ENCODE data around the gene RTF2. TPM values are rescaled to one million over a fixed set of nuclear protein-coding genes. Genes with fewer than 3 reads are reported as not detected.

Gene RTF2
- total RNA-seq, 1 experiment from 2014 or later, result 99.1 TPM

DNA sequence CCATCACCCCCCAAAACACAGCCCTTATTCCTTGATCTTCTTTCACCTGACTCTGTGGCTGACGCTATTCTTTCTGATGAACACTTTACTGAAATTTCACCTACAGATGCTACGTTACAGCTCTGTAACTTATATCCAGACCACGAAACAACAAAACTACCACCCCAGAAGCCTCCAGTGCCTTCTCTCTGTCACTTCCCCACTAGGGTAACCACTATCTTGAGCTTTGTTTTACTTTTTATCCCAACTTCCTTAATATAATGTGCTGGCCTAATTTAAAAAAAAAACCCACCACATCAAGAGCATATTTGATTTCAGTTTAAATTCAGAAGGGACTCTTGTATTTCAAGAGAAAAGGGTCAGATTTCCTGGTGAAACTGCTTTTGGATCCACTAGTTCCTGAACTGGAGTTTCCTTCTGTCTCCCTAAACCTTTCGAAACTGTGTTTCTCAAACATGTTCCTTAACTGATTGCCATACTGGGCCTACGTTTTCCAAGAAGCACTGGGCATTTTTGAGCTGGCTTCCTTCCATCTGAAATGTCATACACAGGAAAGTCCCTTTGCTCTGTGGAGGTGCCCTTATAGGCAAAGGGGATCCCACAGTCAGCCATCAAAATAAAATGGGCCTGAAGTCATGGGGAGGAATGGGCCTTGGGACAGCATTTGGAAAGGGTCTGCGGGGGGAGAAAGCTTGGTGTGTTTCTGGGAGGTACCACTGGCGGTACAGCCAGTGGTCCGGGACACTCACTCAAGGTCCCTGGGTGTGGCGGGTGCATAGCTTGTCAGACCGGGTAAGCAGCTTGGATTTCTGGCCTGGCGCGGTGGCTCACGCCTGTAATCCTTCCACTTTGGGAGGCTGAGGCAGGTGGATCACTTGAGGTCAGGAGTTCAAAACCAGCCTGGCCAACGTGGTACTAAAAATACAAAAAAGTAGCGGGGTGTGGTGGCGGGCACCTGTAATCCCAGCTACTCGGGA, 25.8 kb upstream of the RTF2 start:
- Histone ChIP-seq H3K27ac (ENCODE audit: low read depth, low read length, poor library complexity, severe bottlenecking) (no peak overlapping the region), H3K36me3 (ENCODE audit: insufficient read depth, low read length, poor library complexity, severe bottlenecking) (no peaks in the 10 kb centered on the region), H3K4me3 (ENCODE audit: low read depth, low read length, poor library complexity, severe bottlenecking) (no peak overlapping the region), H3K27me3 (replicated peaks; ENCODE audit: insufficient read depth, low read depth, low read length, poor library complexity) (no peaks in the 10 kb centered on the region), H3K9me3 (ENCODE audit: low read depth, low read length, poor library complexity, severe bottlenecking) (no peaks in the 10 kb centered on the region), H3K4me1 (ENCODE audit: insufficient read depth, low read length, poor library complexity, severe bottlenecking) (no peaks in the 10 kb centered on the region)
- POLR2A ChIA-PET (ENCODE audit: low non-redundant PET), result no interaction called here
- no peak for DNase-seq (ENCODE audit: low spot score)
- no TSS peak for BruUV-seq (replicated peaks)
- intact Hi-C loops (cut with micrococcal nuclease; ENCODE audit: unreplicated experiment), result no loop called here
- CTCF ChIA-PET, result no interaction called here
- TF ChIP-seq, protein P1, sequence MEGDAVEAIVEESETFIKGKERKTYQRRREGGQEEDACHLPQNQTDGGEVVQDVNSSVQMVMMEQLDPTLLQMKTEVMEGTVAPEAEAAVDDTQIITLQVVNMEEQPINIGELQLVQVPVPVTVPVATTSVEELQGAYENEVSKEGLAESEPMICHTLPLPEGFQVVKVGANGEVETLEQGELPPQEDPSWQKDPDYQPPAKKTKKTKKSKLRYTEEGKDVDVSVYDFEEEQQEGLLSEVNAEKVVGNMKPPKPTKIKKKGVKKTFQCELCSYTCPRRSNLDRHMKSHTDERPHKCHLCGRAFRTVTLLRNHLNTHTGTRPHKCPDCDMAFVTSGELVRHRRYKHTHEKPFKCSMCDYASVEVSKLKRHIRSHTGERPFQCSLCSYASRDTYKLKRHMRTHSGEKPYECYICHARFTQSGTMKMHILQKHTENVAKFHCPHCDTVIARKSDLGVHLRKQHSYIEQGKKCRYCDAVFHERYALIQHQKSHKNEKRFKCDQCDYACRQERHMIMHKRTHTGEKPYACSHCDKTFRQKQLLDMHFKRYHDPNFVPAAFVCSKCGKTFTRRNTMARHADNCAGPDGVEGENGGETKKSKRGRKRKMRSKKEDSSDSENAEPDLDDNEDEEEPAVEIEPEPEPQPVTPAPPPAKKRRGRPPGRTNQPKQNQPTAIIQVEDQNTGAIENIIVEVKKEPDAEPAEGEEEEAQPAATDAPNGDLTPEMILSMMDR (conservative IDR thresholded peaks at IDR 0.05; ENCODE audit: low read depth, low read length), result no peak

DNA sequence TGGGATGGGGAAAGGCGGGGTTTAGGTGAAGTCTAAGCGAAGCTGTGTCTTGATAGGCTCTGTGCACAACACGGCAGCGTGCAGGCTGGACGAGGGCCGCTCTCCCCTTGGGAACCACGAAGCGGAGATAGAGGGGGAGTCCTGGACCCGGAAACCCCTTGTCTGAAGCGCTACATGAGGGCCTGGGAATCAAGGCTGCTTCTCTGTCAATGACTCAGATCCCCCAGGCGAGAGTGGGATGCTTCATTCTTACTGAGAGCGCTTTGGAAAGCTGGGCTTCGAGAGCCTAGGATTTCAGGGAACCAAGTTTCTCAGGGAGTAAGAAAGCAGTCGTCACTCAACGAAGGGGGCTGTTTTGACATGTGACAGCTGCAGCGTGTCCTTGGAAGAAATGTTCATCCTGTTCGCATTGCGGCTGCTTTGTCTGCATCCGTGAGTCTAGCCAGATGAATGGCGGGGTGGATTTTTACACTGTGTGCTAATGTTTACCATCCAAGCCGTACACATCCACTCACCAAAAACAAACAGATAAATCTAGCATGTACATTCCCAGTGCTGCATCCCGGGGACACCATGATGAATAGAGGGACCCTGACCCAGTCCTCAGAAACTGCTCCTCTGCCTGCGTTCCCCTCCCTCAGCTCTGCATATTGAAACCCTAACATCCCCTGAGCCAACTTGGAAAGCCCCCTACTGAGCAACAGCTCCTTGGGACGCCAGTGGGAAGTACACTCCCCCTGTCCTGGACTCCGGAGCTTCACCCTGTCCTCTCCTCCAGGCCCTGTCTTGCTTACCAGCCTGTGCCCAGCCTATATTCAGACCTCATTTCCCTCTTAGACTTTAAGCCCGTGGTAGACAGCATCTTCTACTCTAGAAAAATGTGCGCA, 24.5 kb upstream of the RTF2 start:
- no peaks in the 10 kb centered on the region for H3K27me3 ChIP-seq (replicated peaks; ENCODE audit: insufficient read depth, low read depth, low read length, poor library complexity)
- no peaks in the 10 kb centered on the region for H3K9me3 ChIP-seq (ENCODE audit: low read depth, low read length, poor library complexity, severe bottlenecking)
- no peaks in the 10 kb centered on the region for H3K4me1 ChIP-seq (ENCODE audit: insufficient read depth, low read length, poor library complexity, severe bottlenecking)
- TF ChIP-seq, protein P1 (conservative IDR thresholded peaks at IDR 0.05; ENCODE audit: low read depth, low read length), result no peak
- no peak for TF ChIP-seq EZH2 (IDR thresholded peaks at IDR 0.05; ENCODE audit: borderline replicate concordance, low read depth, low read length, poor library complexity, severe bottlenecking)
- BruUV-seq (replicated peaks), result no TSS peak
- intact Hi-C loops (cut with micrococcal nuclease; ENCODE audit: unreplicated experiment), result no loop called here
- POLR2A ChIA-PET (ENCODE audit: low non-redundant PET), result no interaction called here
- no peak for DNase-seq (ENCODE audit: low spot score)
- CTCF ChIA-PET, result no interaction called here
- H3K36me3 ChIP-seq (ENCODE audit: insufficient read depth, low read length, poor library complexity, severe bottlenecking), result no peaks in the 10 kb centered on the region
- H3K27ac ChIP-seq (ENCODE audit: low read depth, low read length, poor library complexity, severe bottlenecking), result no peak overlapping the region
- H3K4me3 ChIP-seq (ENCODE audit: low read depth, low read length, poor library complexity, severe bottlenecking), result no peak overlapping the region

DNA sequence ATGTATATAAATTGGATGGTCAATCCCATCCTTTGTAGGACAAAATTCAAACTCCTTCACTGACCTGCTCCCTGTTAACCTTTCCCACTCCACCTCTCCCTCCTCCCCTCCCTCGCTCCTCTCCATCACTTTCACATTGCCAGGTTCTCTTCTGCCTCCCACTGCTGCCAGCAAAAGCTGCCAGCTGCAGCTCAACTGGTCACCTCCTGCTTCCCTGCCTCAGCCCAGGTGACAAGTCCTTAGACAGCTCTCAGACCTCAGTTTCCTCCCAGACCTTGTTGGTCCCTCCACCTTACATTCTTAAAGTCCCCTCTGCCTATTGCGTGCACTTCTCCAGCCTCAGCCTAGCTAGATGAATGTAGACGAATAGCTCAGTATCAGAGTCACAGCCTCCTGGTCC, 23.3 kb upstream of the RTF2 start:
- no TSS peak for BruUV-seq (replicated peaks)
- no peak overlapping the region for H3K27ac ChIP-seq (ENCODE audit: low read depth, low read length, poor library complexity, severe bottlenecking)

More for the DNA sequence above, 23.3 kb upstream of the RTF2 start:
- no peak for DNase-seq (ENCODE audit: low spot score)
- H3K9me3 ChIP-seq (ENCODE audit: low read depth, low read length, poor library complexity, severe bottlenecking), result no peaks in the 10 kb centered on the region
- no peaks in the 10 kb centered on the region for H3K4me1 ChIP-seq (ENCODE audit: insufficient read depth, low read length, poor library complexity, severe bottlenecking)
- intact Hi-C loops (cut with micrococcal nuclease; ENCODE audit: unreplicated experiment), result no loop called here
- H3K4me3 ChIP-seq (ENCODE audit: low read depth, low read length, poor library complexity, severe bottlenecking), result no peak overlapping the region
- no peaks in the 10 kb centered on the region for H3K27me3 ChIP-seq (replicated peaks; ENCODE audit: insufficient read depth, low read depth, low read length, poor library complexity)
- no peaks in the 10 kb centered on the region for H3K36me3 ChIP-seq (ENCODE audit: insufficient read depth, low read length, poor library complexity, severe bottlenecking)
- ChIA-PET POLR2A (ENCODE audit: low non-redundant PET) (no interaction called here), CTCF (no interaction called here)
- no peak for TF ChIP-seq EZH2 (IDR thresholded peaks at IDR 0.05; ENCODE audit: borderline replicate concordance, low read depth, low read length, poor library complexity, severe bottlenecking)
- TF ChIP-seq, protein P1 (conservative IDR thresholded peaks at IDR 0.05; ENCODE audit: low read depth, low read length), result no peak
